HG02610 (cell line): ENCODE data around the gene GRXCR1.

Source experiments
- ATAC-seq: cut with Tn5 transposase; IDR thresholded peaks from one replicate; pipeline ENCODE4 v1.9.1; 2021; ENCODE audit warnings: mild to moderate bottlenecking, moderate library complexity; ENCODE audit not compliant: unreplicated experiment

GRXCR1 gene

DNA sequence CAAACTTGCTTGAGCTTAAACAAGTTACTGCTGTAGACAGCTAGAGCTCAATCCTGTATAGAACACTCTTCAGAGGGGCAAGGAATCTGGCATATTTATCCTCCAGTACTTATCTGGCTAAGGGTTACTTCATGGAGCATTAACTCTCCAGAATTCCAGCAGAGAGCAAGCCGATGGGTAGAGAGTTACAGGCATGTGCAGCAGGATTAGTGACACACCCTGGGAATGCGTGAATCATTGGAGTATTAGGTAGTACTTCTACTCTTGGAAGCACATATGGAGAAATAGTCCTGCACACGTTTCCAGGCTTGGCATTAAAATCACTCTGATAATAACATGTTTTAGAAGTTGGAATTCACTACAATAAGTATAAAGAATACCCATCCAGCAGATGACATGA, 35.4 kb downstream of the GRXCR1 start:
- no peak for ATAC-seq

DNA sequence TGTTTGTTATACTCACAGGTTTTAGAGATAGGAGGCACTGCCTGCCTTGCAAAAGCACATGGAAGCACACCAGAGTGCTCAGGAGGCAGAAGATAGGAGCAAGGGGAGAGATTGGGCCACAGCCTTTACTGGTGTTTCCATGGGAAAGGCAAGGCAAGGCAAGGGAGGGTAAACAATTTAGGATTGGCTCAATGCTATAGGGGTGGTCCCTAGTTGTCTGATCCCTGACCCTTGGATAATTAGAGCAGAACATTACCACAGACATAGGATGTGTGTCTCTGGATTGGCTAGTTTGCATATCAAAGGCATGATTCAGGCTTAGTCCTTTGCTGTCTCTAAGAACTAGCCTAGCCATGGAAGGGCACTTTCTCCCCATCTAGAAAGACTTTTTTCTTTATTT, 36.1 kb downstream of the GRXCR1 start:
- no peak for ATAC-seq

DNA sequence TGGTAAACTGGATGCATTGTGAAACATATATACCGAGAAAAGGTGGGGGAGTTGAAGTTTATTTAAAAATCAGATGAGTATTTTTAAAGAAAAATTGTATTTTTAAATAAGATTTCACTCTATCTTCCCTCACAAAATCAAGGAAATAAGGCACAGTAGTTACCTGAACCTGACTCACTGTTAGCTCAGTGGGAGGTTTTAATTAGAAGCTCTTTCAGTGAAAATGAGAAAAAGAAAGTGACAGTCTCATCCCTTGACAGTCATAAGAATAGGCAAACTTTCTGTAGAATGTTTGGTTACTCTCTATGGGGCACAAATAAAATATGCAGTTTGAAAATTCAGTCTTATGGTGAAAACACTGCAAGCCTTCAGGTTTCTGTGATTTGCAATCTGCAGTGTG, 49.7 kb downstream of the GRXCR1 start:
- no peak for ATAC-seq

DNA sequence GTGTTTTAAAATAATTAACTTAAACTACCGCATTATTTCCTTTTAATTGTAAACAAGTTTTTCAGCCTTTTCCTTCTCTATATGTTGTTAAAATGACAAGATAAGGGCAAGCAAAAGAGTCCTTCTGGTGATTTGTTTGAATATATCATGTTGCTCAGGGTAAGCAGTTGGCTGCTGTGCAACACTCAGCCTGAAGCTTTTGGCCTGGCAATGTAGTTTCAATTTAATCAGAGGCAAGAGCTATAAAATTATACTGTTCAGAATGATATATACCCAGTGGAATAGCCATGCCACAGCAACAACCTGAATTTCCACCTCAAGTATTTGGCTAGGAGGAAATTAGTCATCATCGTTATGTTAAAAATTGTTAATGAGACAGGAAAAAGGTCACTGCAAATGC, 53.4 kb downstream of the GRXCR1 start:
- no peak for ATAC-seq

DNA sequence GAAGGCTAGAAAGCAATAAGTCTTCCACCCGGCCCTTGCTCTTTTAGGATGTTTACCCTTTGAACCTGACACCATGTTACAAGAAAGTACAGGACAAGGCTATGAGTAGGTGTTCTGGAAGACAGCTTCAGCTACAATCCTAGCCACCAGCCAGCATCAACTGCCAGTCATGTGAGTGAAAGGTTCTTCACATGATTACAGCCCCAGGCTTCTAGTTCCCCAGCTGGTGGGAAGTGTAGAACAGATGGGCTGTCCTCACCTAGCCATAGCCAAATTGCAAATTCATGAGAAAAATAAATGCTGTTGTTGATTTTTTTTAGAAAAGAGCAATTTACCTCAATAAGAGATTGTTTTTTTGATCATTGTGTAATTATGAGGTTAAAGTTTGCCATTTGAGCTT, 60.8 kb downstream of the GRXCR1 start:
- no peak for ATAC-seq

DNA sequence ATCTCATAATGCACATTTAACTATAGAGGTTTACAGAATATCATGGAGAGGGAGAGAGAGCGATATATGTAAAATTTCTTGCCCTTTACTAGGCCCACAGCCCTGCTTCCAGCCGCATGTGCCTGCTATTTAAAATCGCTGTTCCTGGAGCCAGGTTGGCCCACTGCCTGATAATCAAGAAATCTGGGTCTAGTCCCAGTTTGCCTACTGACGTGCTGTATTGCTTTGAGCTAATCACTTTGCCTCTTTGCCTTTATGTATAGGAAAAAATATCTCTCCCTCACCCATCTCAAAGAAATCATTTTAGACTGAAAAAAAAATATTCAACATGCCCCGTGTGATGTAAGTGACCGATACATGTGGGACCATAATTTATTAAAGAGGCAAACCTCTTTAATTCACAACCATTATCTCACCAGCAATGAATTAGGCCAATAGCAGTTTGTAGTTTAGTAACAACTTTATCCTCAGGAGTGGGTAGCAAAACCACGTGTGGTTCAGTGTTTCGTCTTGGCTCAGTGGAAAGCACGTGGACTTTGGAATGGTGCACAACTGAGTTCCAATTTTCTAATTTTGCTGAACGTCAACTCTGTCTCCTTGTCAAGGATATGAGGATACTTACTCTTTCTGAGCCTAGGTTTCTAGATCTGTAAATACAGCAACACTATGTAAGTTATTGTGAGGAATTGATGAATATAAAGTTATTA, 62.6 kb downstream of the GRXCR1 start:
- no peak for ATAC-seq

DNA sequence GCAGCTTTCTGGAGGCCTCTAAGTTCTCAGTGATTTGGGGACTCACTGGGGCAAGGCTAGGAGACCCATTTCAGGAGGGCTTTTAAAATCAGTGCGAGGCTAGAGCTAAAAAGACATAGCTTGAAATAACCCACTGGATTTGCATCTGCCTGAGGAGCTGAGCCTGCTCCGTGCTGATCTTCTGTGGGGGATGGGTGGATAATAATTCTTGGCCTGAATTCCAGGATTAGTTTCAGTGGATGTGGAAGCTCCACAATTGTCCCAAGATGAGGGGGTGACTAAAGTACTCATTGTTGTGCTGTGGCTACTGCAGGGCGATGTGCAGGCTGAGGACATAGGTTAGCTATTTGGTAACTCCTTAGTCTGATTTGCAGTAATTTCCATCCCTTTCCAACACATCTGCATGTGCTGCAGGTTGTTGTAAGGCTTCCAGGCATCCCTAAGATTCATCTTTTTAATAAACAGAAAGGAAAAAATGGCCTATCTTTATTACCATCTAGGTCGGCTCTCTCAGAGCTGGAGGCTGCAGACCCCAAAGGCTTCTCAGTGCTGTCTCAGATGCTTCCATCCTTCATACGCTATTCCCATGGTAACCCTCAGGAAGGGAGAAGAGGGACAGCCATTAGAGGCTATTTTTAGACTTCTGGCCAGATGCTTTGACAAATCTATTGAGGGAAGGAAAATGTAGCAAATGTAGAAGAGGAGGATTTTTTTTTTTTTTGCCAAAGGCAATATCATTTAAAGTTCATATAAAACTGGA, 63.4 kb downstream of the GRXCR1 start:
- ATAC-seq, result no peak

DNA sequence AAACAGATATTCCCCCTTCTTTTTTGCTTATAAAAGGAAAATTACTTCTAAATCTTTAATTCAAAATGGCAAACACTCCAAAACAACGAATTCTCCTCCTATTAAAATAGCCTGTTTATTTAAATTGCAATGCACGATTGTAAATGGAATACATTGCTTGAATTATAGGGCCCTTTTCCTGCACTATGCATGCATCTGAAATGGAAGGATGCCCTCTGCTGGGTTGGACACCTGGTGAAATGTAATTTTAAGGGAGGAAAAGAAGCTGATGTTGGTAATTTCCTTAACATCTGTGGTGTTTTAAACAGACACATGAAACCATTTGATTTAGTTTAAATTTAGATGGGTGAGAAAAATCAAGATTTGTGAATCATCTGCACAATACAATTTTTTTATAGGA, 72.8 kb downstream of the GRXCR1 start:
- ATAC-seq, result no peak

DNA sequence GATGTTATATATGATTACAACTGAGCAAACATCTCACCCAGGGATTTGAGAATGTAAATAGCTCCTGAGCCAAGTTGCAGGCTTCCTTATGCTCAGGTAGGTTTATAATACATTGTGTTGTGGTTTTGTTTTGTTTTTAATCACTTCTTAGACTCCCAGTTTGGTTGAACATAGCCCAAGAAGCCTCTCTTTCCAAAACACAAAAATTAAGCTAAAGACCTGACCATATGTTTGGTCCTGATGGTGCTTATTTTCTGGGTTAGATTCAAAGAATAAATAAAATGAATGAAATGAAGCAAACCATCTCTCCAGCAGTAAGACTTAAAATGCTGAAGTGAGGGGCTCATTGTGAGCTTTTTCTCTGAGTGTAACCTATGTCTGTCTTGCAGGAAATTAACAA, 93.5 kb downstream of the GRXCR1 start:
- ATAC-seq, result no peak

DNA sequence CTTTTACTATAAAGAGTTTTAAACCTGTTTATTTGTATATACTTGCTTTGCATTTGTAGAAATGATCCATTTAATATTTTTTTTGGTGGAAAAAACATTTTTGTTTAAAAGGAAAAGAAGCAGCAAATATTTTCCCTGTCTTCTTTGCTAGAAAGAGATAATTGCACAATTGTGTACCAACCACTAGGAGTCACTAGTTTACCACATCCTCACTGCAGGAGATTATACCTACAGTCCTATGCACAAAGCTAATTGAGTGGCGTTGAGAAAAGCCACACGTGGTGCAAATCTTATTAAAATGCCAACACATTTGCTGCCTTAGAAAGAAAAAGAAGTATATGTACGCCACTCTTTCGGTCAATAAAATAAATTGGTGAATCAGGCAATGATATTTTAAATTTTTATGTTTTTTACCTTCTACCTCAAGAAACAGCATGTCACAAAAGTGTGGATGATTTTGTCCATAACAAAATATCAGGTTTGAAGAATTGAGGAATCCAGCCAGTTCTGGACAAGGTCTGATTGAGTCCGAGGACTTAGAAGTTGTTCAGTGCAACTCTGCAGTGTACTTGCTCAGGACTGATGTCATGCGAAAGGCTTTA, 102.9 kb downstream of the GRXCR1 start:
- peak; percentile 80 for ATAC-seq

DNA sequence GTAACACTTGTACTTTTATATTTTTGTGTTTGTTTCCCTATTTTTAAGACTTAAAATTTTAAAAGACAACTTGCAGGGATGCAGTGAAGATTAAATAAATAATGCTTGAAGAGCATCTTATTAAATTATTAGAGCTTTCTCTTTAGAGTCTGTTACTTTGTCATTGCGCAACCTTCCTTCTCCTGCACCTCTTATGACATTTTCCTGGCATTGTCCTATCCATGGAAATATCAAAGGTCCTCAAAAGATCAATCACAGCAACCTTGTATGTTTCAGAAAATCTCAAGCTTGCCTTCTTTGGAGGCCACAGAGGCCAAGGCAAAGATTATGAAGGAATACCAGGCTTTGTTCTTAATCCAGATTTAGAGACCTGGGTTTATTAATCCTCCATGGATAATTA, 116.3 kb downstream of the GRXCR1 start:
- no peak for ATAC-seq

DNA sequence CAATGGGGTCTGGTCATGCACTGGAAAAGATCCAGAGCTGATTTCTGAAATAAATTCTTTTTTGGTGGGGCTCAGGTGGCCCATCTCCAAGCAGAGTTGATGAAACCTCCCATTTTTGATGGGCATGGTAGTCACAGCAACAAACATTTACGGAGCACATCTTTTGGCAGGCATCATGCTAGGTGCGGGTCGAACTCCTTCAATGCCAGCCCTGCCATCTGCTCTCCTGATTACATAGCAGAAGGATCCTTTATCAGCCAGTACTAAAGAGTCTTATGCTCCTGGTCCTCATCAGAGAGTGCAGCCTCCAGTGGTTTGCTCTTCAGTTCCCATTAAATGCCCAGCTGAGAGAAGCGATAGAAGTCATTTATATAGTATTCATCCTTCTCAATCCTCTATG, 121.7 kb downstream of the GRXCR1 start:
- no peak for ATAC-seq

DNA sequence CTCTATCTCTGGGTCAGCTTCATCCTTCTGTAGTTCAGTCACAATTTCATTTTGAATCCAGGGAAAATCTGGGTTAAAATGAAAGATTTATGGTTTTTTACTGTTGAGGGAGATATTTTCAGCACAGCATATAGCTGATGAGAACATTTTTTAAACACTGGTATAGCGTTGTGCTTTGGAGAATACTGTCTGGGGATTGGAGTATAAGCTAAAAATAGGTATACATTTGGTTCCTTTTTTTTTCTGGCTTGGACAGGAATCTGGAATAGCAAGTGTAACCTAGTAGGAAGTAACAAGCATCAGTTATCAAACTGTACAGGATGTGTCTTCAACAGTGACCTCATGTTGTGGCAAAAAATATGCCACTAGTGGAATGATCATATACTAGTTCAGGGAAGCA, 149.1 kb downstream of the GRXCR1 start:
- no peak for ATAC-seq

DNA sequence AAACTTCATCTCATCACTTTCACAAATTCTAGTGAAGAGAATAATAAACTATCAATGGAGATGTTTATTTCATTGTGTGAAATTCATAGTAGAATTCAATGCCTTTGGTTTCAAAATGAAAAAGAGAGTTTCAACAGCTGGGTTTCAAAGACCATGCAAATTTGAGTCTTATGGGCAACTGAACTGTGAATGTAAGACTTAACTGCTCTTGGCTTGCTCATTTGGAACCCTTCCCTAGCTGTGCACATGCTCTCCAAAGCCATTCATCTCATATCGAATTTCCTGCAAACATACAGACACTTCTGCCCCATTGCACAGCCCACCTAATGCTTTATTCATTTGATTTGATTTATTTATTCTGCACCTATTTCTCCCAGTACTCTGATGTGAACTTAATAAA, 154.5 kb downstream of the GRXCR1 start:
- peak; percentile 86 for ATAC-seq

DNA sequence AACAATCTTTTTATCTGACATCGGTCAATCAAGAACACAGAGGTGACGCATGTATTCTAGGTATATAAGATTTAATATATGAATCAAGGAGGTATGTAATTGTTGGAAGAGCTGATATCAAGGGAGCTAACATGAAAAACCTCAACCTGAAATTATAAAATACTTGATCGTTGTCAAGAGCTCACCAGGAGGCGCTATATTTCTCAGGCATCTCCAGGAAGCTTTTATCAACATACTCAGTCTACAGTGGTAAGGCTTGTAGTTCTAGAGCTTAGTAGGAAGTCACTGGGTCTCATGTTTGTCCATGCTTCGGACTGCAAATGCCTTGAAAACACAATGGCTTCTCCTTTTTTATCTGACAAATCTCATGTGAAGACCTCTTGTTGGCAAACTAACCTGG, 156.1 kb downstream of the GRXCR1 start:
- no peak for ATAC-seq

DNA sequence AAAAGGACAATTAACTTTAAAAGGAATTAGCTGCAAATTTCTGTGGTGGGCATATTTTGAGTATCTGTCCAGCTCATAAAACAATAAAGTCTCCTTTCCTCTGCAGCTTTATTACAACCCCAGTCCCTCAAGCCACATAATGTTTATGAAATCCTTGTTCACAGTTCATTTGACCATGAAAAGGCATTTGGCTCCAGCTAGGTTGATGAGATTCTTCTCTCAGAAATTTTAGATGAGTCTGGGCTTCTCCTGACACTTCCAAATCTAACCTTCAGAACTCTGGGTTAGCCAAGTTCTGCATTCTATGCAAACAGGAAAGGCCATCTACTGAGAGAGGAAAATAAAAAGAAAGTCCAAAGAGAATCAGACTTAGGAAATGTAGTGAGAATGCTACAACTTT, 156.8 kb downstream of the GRXCR1 start:
- no peak for ATAC-seq

DNA sequence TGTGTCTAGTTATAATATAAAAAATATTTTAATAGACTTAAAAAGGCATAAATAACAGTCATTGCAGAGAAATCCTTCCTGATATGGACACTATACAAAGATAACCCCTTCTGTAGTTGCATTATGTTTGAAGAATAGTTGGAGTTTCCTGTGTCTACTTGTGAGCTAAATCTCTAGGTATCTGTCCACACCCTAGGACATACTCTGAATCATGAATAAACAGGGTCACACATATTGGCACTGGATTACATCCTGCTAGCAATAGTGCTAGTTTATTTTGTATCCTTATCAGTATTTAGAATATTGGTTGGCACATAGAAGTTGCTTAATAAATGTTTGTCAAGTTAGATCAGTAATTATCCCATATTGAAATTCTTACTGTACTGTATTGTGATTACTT, 173.9 kb downstream of the GRXCR1 start:
- ATAC-seq, result no peak

DNA sequence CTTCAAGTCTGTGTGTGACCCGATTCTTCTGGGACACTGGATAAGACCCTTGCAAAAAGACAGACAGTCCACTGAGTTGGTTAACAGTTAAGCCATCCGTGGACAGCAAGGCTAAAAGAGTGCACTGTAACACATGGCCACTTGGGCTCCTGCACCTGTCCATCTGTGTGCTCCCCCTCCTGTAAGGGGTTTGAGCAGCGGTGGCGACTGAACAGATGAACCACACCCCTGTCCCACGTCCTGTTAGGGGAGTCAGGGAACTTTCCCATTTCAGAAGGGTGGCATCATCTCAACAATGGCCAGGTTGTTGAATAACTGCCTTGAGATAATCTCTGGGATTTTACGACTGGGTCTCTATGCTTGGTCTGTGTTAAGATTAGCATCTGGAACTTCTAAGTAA, 178.6 kb downstream of the GRXCR1 start:
- no peak for ATAC-seq
